NCI-H524 treated with DMSO at 0.1 percent for 48 hours (cell line): ENCODE data around the gene SLC10A3.
A peak's percentile ranks its signal among the peaks of the same experiment; 100 is the strongest.
"Not testable (repeated sequence)": the region's sequence is repeated elsewhere in the genome, so short reads cannot be mapped to it uniquely, and the experiment has no call there.

Experiments used
- DNase-seq: peaks from one replicate; lab custom pipeline; 2025; lab: John Stamatoyannopoulos, UW

Gene SLC10A3

DNA sequence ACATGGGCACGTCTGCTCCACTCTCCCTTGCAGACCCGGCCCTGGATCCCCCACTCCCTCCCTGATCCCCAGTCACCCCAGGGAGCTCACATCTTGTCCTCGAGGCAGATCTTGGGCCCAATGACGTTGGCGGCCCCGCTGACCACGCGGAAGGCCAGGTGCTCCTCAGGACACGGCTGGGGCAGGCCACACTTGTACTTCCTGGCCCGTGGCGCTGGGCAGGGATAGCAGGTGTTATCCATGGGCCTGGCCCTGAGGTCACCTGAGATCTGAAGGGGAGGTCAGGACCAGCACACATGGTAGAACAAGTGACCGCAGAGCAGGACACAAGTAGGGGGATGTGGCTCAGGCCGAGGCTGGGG, 17.9 kb upstream of the SLC10A3 start:
- no peak for DNase-seq

DNA sequence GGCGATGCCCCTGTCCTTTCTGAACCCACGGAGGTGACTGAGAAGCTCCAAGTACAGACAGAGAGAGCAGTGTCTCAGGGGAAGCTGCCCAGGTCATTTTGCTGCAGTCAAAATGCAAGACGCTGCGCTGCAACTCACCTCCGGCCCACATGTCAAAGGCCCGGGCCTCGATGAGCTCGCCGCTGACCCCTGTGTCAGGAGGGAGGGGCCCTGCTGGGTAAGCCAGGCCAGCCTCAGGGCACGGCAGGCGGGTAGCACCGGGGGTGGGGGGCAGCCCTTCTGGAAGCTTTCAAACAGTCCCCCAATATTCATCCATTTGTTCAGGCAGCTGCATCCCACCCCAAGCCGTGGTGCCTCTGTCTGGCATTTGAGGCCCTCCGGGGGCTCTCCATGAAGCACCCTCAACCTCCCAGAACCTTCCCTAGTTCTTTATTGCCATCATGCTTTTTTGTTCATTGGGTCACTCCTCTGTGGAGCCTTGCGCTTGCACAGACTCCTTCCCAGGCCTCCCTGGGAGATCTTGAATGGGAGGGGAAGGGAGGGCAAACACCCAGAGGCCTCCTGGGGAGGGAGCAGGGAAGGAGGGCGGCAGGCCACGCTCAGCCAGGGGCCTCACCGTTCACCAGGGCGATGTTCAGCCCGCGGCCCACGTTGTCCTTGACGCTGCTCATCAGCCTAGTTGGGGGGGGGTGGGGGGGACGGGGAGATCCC, 17.4 kb upstream of the SLC10A3 start:
- DNase-seq = no peak

DNA sequence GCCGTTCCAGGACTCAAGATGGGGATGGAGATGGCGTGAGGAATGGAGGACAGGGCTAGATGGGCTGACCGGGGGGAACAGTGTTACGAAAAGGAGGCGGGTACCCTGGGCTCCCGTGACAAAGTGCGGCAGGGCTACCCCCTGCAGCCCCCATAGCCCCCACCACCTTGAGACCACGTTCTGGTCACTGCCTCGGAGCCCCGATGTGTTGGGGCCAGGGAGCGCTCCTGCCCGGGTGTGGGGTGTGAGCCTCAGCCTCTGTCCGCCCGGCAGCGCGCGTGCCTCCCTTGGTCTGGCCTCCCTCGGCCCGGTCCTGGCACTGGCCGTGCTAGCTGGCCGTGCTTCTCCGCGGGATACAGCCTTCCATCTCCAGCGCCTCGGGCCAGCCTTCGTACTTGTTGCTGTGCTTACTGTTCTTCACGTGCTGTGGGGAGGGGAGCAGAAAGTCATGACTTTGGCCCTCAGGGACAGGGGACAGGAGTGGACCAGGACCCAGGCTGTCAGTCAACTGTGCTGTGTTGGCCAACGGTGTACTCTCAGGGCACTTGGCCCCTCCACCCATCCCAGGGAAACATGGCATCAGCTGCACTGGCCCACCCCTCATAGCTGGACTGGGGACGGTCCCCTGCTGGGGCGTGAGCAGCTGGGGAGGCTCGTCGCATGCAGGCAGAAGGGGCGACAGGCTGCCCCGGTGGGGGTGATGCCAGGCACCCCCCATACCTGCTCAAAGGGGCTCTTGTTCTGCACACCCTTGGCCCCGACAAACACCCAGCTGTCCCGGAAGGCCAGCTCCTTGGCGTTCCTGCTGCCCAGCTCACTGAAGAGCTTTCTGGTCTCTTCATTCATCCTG, 16.3 kb upstream of the SLC10A3 start:
- DNase-seq = no peak

DNA sequence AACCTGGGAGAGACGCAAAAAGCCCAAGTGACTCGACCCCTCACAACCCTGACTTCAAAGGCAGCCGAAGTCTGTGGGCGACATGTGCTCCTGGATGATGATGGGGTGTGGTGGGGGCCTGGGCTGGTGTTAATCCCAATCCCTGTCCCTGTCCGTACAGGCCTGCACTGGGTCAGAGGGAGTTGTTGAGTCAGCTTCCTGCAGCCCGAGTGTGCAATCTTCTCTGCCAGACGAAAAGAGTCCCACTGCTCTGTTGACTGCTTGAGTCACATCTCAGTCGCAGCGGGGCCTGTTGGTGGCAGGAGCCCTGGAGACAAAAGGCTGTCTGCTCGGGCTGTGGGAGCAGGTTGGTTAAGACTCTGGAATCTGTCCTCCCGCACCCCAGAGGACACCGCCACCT, 15.3 kb upstream of the SLC10A3 start:
- no peak for DNase-seq

DNA sequence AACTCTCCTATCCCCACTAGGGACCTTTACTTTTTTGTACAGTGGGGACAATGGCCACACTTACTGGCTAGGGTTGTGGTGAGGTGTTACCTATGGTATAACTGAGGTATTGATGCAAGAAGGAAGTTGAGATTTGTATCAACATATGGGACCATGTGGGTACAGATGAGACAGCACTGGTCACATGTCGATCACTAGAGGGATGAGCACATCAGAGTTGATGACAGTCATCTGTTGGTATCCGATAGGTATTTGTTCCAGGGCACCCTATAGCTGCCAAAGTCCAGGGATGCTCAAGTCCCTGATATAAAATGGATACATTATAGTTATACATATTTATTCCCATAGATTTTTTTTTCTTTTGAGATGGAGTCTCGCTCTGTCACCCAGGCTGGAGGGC, 12.6 kb upstream of the SLC10A3 start:
- no peak for DNase-seq

DNA sequence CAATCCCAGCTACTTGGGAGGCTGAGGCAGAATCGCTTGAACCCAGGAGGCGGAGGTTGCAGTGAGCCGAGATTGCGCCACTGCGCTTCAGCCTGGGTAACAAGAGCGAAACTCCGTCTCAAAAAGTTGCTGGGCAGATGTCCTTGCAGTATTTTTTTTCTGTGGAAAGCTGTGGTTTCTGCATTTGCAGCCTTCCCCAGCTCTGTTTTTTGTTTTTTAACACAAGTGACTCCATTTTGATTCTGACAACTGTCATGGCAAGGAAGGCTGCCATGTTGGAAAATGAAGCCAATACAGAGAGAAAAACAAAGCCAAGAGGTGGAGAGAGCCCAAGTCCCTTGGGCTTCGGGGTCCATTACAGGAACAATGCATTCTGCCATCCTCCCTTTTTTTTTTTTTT, 11.7 kb upstream of the SLC10A3 start:
- DNase-seq = no peak

DNA sequence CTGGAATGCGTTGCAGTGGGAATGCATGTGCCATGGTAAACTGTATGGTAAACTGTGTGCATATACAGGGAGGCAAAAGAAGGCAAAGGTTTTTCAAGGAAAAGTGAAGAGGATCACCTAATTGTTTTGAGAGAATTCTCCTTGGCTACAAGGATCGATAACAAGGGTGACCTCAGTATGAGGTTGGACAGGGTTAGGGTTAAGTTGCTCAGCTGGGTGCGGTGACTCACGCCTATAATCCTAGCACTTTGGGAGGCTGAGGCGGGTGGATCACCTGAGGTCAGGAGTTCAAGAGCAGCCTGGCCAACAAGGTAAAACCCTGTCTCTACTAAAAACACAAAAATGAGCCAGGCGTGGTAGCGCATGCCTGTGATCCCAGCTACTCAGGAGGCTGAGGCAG, 11.0 kb upstream of the SLC10A3 start:
- not testable (repeated sequence) for DNase-seq

DNA sequence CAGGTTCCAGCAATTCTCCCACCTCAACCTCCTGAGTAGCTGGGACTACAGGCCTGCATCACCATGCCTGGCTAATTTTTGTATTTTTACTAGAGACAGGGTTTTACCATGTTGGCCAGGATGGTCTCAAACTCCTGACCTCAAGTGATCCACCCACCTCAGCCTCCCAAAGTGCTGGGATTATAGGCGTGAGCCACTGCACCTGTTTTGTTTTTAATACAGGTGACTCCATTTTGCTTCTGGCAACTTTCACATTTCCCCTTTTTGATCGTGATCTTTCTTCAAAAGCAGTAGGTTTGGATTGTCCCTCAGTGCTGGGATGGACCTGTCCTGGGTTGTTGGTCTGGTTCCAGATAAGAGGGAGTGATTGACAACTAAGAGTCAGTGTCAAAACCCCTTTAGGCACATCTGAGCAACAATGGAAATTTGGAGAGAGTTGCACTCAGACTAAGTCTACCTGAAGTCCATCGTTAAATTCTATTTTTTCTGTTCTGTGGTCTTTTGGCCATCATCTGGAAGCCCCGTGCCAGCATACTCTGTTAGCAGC, 6.2 kb upstream of the SLC10A3 start:
- not testable (repeated sequence) for DNase-seq

DNA sequence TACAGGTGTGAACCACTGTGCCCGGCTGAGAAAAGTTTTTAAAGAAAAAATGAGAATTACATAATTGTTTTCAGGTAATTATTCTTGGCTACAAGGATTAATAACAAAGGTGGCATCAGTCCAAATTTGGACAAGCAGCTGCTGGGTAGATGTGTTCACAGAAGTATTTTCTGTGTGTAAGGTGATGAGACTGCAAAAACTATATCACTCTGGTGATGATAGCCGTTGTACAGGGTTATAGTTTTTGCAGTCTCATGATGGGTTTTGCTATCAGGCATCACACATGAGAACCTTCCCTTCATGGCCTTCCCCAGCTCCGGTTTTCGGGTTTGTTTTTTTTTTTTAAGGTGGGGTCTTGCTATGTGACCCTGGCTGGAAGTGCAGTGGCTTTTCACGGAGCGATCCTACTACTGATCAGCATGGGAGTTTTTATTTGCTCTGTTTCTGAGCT, 5.1 kb upstream of the SLC10A3 start:
- no peak for DNase-seq

DNA sequence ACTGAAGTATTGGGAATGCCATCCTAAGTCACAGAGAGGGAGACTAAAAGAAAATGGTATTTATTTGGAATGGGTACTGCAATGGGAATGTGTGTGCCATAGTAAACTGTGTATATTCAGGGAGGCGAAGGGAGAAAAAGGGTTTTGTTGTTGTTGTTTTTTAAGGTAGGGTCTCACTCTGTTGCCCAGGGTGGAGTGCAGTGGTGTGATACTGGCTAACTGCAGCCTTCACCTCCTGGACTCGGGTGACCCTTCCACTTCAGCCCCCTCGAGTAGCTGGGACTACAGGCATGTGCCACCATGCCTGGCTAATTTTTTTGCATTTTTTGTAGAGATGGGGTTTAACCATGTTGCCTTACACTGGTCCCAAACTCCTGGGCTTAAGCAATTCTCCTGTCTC, 4.3 kb upstream of the SLC10A3 start:
- DNase-seq = no peak

DNA sequence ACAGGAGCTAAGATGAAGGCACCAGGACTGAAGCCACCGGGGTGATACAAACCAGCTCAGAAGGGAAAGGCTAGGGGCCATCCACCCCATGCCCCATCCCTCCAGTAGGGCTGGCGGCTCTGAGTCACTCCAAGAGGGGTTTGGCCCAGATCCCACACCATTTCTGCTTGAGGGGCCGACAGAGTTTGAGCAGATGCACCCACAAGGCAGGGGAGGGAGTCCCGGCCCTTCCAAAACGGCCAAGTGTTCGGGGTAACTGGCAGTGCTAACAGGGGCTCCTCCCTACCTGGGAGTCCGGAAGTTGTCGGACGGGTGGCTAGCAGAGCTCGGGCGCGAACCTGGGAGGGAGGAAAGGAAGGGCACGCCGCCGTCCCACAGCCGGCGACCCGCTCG, 412 bp downstream of the SLC10A3 start:
- no peak for DNase-seq

DNA sequence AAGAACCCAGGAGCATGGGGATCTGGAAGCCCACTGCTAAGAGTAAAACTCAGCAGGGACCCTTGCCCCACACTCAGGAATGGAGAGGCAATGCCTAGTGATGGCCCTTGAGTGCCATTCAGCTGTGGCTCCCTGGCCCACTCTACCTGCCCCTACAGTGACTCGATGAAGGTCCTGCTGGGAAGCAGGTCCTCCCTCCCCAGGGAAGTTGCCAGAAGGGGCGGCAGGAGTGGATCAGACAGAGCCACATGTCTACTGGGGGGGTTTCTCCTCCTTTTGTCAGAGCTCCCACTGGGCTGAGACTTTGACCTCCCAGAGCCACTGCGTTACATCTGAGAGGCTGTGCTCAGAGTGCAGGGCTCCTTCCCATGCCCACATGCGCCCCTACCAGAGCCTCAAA, 1.2 kb downstream of the SLC10A3 start:
- DNase-seq = no peak

DNA sequence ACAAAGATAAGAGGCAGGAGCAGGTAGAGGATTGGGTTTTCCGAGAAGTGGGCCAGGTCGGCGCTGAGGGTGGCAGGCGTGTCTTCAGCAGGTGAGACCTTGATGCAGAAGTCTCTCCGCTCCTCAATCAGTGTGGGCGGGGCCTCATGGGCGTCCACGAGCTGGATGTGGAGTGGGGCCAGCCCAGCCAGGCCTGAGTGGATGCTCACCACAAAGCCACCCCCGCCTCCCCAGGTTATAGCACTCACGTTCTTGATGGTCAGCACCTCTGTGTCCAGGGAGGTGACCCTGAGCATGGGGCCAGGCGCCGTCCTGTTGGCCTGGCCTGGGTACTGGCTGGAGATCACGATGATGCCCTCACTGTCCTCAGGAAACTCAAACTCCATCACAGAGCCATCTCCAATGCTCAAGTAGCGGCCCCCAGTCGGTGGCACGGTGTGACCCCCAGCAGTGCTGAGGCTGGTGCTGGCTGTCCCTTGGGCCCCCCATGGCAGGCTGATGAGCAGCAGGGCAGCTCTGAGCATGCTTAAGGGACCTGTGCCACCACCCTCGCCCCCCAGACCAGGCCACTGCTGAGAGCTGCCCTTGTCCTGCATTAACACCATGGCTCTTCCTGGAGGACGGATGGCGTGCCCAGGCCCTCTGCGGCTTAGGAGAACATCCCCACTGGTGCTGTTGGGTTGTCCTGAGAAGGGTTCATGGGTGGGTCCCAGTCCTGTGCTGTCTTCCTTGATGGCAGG, 1.9 kb downstream of the SLC10A3 start:
- DNase-seq = no peak

DNA sequence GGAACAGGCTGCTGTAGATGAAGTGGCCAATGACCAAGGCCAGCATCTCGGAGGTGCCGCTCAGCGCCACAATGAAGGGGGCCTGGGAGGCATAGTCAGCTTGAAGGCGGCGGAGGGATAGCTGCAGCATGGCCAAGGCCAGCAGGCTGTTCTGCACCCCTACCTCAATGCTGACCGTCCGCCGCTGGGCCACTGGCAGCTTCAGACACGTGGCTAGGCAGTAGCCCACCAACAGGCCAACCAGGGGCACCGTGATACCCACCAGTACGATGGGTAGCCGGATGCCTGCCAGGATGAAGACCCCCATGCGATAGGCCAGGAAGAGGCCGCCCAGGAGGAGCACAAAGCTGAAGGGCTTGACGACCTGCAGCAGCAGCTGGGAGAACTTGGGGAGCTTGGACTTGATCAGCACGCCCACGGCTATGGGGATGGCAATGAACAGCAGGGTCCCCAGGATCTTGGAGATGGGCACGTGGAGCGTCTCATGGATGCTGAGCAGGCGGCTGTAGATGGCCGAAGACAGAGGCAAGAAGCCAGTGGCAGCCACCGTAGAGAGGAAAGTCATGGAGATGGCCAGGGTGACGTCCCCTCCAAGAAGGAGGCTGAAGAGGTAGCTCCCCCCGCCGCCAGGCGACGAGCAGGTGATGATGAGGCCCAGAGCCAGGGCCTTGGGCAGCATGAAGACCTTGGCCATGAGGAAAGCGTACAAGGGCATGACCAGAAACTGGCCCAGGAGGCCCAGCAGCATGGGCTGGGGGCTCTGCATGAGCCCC, 2.7 kb downstream of the SLC10A3 start:
- no peak for DNase-seq

DNA sequence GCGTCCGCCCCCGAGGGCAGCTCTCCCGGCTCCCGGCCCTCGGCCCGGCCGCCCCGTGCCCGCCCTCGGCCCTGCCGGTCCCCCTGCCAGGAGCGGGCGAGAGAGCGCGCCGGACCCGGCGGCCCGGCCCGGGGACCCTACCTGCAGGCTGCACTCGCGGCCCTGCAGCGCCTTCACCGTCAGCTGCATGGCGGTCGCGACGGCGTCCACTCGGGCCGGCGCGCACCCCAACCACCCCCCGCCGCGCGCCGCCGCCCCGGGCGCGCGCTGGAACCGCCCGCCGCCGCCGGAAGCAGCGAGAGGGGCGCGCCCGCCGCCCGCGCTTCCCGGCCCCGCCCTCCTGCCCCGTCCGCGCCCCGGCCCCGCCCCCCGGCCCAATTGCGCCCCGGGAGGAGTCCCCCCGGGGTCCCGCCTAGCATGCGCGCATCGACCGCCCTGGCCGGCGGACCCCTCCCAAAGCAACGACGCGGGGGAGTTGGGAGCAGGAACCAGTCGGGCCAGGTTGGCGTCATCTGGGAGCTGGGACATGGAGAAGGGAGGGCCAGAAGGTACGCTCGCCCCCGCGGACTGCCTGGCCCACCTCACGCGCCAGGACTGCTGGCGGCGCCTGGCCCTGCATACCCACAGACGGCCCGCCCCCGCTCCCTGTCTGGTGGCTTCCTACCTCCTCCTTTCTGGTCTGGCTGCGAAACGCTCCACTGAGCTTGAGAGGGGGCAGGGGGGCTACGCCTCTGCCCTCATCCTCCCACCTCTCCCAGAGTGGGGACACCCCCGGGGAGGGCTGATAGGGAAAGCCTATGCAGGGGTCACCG, 3.8 kb downstream of the SLC10A3 start, which contains the start of gene UBL4A:
Gene UBL4A (minus strand): TSS at position 220 of the 812 bp plus-strand sequence. CDS start 31 bp downstream, at position 189.
- DNase-seq = peak; percentile 29

DNA sequence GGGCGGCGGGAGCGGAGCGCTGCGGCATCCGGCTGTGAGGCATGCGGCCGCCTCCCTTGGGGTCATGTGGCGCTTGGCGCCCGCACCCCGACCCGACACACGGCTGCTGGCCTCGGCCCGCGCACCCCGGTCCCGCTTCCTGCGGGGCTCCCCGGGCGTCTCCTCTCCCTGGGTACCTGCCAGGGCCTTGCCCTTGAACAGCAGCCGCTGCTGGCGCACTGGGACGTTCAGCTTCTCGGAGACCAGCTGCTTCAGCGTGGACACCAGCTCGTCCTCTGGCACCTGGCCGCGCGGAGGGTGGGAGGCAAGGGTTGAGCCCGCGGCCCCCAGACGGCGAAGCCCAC, 4.4 kb downstream of the SLC10A3 start:
- DNase-seq = no peak

DNA sequence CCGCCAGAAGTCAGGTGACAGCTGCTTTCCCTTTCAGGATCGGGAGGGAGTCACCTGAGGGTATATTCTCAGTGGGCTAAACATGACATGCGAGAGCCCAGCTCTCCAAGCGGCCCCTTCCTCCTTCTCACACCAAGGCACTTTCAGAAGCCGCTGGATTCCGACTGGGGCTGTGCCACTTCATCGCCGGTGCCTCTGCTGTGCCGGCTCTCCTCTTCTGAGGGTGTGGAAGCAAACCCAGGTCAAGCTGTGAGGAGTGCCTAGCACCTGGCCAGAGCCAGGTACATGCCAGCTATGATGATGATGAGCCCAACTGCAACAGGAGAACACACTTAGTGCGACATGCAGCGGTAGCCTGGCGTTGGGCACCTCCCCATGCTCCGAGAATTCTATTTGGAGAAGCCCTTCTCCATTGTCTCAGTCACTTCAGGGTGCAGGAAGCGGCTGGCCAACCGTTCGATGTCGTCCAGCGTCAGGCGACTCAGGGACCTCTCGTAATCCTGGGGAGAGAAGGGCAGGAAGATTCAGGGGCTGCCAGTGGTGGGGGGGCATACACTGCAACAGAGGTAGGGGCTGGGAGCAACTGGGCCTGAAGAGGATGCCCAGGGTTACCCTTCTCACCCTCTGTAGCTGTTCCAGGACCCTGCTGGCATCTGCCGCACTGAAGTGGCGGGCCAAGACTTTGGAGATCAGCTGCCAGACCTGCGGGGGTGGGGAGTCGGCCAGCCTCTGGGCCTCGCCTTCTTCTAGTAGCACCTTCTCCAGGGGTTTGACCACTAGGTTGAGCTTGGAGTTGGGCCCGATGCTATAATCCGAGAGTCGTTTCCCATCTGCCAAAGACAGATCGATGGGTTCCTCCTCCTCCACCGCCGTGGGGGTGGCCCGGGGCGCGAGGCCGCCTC, 5.0 kb downstream of the SLC10A3 start:
- no peak for DNase-seq

DNA sequence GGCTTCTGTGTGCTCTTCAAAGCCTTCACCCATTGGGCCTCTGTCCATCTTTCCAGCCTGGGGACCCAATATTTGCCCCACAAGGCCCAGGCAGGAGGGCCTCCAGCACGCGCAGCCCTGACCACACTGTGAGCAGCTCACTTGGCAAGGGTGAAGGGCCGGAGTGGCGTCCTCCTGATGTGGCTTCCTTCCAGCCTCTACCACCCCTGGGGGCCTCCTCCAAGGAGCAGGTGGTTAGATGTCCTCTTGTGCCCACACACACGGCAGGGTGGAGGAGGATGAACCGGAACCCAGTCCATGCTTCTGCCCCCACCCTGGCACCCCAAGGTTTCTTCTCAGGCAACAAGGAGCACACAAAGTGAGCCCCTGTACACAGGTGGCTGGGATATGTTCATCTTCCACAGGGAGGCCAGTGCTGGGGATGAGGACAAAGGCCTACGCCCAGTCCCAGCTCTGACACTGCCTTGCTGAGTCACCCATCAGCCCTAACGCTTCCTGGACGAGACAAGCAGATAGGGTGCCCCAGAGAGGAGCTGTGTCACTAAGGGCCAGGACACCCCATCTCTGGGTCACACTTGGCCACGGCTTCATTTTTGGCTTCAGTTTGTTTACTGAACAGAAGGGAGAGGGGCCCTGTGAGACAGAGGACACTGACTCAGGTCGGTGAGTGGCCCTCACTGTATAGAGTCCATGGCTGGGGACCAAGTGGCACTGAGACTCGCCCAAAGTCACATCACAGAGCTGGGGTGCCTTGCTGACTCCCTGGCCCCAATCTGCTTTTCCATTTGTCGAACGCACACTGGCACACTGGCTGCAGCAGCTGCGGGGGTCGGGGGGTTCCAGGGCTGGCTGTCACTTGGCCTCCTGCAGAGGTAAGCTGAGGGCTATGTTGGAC, 5.9 kb downstream of the SLC10A3 start:
- no peak for DNase-seq

DNA sequence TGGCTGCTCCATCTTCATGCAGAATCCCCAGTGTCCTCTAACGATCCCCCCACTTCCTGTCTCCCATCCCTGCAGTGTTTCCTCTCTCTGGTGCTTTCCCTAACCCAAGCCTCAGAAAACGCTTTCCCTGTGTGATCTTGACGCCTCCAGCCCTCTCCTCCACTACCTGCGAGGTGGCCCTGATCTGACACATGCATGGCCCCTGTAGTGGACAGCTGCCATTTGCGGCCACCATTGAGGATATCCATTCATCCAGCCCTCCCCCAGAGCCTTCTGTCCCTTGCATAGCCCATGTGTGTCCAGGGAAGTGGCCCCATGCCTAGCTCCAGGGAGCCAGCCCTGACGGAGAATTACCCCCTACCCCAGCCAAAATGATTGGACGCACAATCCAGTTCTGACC, 7.1 kb downstream of the SLC10A3 start:
- no peak for DNase-seq
